ENCODE measurements around the gene RHOA.

DNA sequence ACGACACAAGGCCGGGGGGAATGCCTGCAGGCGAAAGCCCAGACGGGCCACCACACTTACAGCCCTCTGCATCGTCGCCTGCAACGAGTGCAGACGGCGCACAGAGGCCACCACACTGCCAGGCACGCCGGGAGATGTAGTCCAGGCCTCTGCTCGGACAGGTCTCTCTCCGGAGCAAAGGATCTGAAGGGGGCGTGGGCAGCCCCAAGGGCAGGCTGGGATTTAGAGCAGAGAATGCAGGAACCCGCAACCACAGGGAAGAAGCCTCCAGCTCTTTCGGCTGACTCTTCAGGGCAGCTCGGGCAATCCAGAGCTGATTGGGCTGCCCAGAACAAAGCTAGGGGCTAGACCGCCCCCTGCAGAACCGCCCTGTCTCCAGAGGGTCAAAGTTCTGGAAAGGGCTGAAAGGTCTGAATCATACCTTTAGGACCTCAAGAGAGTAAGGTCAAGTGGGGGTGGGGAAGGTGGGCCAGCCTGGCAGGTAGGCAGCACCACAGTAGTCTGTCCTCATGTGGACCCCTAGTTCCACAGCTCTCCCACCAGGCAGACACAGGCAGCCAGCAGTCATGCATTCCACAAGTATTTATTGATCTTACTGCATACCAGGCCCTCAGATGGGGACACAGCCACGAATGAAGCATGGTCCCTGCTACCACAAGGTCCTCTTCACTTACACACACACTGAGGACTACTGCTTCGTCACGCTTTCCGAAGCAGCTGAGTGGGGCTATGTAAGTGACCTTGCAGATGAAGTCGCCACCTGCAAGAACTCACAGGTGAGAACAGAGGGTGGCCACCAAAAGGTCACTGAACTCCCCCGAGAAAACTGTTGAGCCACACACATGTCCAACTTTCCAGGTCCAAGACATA lies 10.8 kb upstream of the RHOA start, which contains the start of gene AMT:
- TF ChIP-seq, protein P1, sequence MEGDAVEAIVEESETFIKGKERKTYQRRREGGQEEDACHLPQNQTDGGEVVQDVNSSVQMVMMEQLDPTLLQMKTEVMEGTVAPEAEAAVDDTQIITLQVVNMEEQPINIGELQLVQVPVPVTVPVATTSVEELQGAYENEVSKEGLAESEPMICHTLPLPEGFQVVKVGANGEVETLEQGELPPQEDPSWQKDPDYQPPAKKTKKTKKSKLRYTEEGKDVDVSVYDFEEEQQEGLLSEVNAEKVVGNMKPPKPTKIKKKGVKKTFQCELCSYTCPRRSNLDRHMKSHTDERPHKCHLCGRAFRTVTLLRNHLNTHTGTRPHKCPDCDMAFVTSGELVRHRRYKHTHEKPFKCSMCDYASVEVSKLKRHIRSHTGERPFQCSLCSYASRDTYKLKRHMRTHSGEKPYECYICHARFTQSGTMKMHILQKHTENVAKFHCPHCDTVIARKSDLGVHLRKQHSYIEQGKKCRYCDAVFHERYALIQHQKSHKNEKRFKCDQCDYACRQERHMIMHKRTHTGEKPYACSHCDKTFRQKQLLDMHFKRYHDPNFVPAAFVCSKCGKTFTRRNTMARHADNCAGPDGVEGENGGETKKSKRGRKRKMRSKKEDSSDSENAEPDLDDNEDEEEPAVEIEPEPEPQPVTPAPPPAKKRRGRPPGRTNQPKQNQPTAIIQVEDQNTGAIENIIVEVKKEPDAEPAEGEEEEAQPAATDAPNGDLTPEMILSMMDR (IDR thresholded peaks at IDR 0.05 in 2 of 3, conservative IDR thresholded peaks at IDR 0.05 in 1 of 3; ENCODE audit: control insufficient read depth in 2 of 3, extremely low read depth in 1 of 3, insufficient read depth in 1 of 3, low read depth in 3 of 3, low read length in 3 of 3): no peak
- TF ChIP-seq RFX5 (IDR thresholded peaks at IDR 0.05; ENCODE audit: low read depth, low read length) (no peak), MAX (IDR thresholded peaks at IDR 0.05; ENCODE audit: low read depth, low read length) (no peak), EZH2 (IDR thresholded peaks at IDR 0.05; ENCODE audit: borderline replicate concordance, control insufficient read depth, low read depth, low read length) (no peak), ZSCAN29 (IDR thresholded peaks at IDR 0.05) (no peak), TBL1XR1 (IDR thresholded peaks at IDR 0.05; ENCODE audit: low read depth, low read length) (no peak), TCF7 (IDR thresholded peaks at IDR 0.05; ENCODE audit: borderline replicate concordance) (no peak), CREB1 (IDR thresholded peaks at IDR 0.05; ENCODE audit: low read depth) (no peak), MTA3 (IDR thresholded peaks at IDR 0.05; ENCODE audit: borderline replicate concordance, low read length) (no peak)
